LHCN-M2 (cell line): ENCODE measurements around the gene PAPPA. TPM values are rescaled to one million over a fixed set of nuclear protein-coding genes. Genes with fewer than 3 reads are reported as not detected.

Experiments used
- DNase-seq: peaks from one replicate; pipeline ENCODE4 v3.0.0-alpha.2; 2012; ENCODE audit warnings: low read depth
- polyA plus RNA-seq: library from polyadenylated mRNA; unstranded; fragments of >200 nt; gene quantifications from one replicate; pipeline ENCODE4 v1.2.1, GENCODE V29; 2012; ENCODE audit warnings: missing spikeins
- total RNA-seq: library from RNA; depleted of rRNA; stranded (reverse); fragments of >200 nt; gene quantifications from 2 replicates; pipeline ENCODE4 v1.2.3, GENCODE V29; 2014; rRNA removed

PAPPA gene, protein sequence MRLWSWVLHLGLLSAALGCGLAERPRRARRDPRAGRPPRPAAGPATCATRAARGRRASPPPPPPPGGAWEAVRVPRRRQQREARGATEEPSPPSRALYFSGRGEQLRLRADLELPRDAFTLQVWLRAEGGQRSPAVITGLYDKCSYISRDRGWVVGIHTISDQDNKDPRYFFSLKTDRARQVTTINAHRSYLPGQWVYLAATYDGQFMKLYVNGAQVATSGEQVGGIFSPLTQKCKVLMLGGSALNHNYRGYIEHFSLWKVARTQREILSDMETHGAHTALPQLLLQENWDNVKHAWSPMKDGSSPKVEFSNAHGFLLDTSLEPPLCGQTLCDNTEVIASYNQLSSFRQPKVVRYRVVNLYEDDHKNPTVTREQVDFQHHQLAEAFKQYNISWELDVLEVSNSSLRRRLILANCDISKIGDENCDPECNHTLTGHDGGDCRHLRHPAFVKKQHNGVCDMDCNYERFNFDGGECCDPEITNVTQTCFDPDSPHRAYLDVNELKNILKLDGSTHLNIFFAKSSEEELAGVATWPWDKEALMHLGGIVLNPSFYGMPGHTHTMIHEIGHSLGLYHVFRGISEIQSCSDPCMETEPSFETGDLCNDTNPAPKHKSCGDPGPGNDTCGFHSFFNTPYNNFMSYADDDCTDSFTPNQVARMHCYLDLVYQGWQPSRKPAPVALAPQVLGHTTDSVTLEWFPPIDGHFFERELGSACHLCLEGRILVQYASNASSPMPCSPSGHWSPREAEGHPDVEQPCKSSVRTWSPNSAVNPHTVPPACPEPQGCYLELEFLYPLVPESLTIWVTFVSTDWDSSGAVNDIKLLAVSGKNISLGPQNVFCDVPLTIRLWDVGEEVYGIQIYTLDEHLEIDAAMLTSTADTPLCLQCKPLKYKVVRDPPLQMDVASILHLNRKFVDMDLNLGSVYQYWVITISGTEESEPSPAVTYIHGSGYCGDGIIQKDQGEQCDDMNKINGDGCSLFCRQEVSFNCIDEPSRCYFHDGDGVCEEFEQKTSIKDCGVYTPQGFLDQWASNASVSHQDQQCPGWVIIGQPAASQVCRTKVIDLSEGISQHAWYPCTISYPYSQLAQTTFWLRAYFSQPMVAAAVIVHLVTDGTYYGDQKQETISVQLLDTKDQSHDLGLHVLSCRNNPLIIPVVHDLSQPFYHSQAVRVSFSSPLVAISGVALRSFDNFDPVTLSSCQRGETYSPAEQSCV (N-terminal part only)
- total RNA-seq = 3.0 and 4.7 TPM in 2 replicates
- polyA plus RNA-seq = 1.5 TPM

DNA sequence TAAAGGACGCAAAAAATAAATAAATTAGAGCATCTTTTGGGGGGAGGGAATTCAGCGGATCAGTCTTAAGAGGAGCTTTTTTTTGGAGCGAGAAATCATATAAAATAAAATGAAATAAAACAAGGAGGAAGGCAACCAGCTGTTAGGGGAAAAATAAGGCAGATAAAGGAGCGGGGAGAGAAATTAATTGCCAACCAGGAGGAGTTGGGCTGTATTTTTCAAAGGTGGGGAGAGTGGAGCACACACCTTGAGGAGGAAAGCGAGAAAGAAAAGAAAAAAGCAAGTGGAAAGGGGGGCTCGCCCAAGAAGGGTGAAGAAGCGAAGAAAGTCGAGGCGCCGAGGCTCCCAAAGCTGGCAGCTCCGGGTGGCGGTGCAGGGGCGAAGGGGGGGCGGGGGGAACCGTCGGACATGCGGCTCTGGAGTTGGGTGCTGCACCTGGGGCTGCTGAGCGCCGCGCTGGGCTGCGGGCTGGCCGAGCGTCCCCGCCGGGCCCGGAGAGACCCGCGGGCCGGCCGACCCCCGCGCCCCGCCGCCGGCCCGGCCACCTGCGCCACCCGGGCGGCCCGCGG, at the start of gene PAPPA:
Gene PAPPA, plus strand, starts transcription at position 27 of the 569 bp plus-strand sequence. Its CDS starts 382 bp downstream, at position 409.
- DNase-seq = no peak

- DNase-seq = no peak
These were observed 49.4 kb upstream of the PAPPA start for GRCh38 chr9:116103976-116104820.

GRCh38 chr9:116112236-116112635, 41.4 kb upstream of the PAPPA start:
- peak; percentile 46 for DNase-seq

DNA sequence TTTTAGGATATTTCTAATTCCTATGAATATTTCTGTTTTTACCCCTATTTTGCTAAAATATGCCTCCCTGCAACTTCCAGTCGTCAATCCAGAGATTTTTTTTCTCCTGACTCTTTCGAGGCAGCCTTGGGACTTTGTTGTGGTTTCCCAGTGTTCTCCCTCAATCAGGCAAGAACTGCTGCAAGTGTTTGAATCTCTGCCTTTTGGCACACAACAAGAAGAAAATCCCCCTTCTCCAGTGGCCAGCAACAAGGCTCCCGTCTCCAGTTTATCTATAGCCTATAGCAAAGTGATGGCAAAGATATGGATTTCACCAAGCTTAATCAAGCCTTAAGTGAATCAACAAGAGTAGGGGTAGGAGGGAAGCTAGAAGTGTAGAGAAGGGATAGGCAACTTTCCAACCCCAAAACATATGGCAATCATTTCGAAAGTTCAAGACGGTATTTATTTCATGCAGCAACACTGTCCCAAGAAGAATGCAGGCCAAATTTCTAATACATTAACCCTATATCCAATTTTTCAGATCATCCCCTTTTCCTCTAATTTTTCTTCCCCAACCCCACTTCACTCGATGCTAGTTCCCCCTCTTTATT, 37.7 kb upstream of the PAPPA start:
- peak; percentile 64 for DNase-seq

- no peak for DNase-seq
These were observed 37.2 kb upstream of the PAPPA start for GRCh38 chr9:116116393-116116792.

GRCh38 chr9:116123171-116123570, 30.4 kb upstream of the PAPPA start:
- DNase-seq = no peak

DNA sequence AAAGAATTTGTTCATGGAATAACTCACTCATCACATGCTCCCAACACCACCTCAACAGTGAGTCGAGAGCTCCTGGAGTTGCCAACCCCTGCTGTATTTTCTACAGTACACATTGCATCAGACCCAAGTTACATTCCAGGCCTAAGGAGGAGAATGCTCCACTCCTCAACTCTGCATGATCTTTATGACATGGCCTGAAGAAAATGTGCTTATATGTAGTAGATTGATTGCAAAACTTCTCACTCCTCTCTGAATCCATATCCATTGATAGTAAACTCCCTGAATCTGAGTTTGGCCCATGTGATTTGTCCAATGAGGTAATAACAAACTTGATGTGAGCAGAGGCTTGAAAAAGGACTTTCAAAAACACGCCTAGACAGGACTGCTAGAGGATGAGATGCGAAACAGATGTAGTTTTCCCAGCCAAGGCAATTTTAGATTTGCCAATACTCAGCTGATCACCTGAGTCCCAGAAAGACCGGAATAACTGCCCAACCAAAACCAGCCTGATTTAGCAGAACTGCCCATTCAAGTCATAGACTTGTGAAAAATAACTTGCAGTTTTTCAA, 29.0 kb upstream of the PAPPA start:
- DNase-seq = no peak

GRCh38 chr9:116133163-116133562, 20.4 kb upstream of the PAPPA start:
- DNase-seq = no peak

GRCh38 chr9:116134975-116135374, 18.6 kb upstream of the PAPPA start:
- no peak for DNase-seq

GRCh38 chr9:116137010-116137409, 16.6 kb upstream of the PAPPA start:
- no peak for DNase-seq

DNA sequence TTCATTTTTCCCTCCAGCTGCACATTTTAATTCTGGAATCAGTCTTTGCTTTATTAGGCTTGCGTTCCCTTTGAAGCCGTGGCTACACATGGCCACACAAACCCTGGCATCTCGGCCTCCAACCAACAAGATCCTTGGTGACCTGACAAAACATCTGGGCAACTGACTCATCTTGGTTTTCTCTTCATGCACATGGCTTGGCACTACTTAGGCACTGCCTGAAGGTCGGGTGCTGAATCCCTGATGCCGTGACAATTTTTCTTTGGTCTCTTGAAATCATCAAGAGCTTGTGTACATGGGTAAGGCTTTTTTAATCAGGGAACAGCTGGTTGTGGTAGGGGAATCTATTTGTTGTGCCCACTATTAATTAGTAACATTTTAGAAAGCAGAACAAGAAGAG, 16.0 kb upstream of the PAPPA start:
- peak; percentile 52 for DNase-seq

DNA sequence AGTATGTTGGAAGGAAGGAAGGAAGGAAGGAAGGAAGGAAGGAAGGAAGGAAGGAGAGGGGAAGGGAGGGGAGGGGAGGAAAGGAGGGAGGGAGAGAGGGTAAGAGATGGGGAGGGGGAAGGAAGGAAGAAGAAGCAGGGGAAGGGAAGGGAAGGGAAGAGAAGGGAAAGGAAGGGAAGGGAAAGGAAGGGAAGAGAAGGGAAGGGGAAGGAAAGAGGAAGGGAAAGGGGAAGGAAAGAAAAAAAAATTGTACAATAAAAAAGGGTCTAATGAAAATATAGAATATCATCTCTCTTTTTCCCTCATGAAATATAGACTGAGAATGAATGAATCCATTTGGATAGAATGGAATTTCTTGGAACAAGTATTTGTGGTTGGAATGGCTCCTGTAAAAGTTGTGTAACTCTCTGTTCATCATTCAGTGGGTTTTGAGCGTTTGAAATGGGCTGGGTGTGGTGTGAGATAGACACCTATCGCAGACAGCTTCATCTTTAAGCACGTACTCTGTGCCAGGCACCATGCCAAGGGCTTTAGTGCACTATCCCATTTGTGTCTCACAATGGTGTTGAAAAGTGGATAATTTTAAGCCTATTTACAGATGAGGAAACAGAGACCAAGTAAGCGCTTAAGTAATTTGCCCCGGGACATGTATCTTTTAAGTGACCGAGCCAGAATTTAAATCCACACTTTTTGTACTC, 11.6 kb upstream of the PAPPA start:
- no peak for DNase-seq

DNA sequence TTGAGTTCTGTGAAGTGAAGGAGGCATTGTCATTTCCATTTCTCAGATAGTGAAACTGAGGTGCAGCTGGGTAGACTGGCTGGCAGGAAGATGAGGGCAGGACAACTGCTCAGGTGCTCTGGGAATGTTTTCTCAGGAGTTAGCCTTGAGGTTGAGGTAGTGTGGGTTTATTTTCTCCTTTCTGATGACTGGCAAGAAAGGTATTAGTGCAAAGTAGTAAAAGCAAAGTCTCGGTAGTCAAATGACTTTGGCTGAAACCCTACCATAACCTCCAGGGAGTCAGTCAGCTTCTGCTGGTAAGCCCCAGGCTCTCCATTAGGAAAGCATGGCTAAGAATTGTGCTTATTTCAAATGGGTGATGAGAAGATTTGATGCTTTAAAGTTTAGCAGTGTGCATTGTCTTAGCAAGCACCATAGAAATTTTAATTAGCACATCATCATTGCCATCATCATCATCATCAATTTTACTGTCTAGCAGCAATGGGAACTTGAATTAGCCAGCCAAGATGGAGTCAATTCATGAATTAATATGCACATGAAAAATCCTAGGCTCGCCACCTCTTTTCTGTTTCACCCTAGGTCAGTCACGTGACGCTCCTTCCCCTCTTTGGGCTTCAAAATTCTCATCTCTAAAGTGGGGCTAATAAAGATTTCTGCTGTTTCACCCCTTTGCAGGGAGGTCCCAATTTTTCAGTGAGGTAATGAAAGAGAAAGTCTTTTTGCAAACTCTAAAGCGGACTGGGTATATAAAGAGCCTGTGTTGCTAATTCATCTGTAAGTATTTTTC, 10.7 kb upstream of the PAPPA start:
- no peak for DNase-seq

DNA sequence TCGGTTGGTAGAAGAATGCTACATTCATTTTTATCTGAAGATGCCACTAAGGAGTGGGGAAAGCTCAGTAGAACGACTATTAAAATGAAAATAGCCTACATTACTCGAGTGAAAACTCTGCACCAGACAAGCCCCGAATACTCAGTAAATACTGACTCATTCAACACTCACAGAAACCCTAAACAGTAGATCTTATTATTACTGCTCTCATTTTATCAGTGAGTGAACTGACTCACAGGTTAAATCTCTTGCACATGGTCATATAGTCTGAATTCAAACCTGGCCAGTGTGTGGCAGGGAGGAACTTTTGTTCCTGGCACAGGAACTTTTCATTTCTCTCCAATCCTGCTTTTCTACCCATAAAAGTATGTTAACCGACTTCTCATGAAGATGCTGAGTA, 9.6 kb upstream of the PAPPA start:
- DNase-seq = peak; percentile 65

DNA sequence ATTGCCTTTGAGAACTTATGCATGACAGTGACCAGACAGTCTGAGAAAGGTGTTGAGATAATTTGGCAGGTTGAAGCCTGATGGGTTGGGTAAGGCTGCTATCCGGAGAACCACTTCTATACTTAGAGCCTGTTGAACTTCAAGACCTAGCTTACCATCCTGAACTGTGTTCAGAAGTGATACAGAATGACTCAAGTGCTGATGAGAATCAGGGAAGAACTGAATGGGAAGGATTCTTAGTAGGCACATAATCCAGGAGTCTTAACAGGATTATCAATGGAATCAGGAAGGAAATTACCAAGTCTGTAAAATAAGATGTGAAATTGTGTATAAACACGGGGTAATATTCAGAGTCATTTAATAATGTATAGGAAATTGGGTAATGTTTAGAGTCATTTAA, 9.0 kb upstream of the PAPPA start:
- no peak for DNase-seq

DNA sequence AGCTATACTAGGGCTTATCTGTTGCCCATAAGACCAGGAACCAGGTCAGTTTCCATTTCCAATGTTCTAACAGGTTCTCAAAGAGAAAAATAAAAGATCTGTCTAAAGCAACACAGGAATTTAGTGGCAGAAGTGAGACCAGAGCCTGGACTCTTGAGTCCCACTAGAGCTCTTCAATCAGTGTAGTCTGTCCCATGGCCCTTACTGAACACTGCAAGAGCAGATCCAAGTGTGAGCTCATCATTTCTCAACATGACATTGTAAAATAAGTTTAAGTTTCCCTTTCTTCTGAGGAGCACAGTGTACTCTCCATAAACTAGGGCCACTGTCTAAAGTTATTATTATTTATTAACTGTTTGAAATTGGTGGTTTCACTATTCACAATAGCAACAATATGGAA, 8.6 kb upstream of the PAPPA start:
- no peak for DNase-seq

DNA sequence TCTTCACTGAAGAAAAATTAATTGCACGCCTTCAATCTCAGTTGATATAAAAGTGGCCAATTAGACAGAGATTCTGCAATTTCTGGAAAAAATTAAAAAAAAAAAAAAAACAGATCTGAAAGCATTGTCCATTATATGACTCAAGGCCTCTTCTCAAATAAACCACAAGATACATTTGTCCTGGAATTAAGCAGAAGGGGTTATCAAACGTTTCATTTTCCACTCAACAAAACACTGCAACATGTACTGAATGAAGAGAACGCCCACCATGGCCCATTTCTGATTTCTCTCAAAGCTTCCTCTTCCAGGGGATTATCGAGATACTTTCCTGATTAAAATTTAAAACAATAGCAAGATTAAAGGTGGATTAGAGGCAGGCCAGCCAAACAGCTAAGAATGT, 5.8 kb upstream of the PAPPA start:
- no peak for DNase-seq

- no peak for DNase-seq
These were observed 3.7 kb upstream of the PAPPA start for GRCh38 chr9:116149844-116150243.
